A549 (cell line): ENCODE results near the gene PCDH9.

Experiments used
- RAD21 ChIP-seq, 2 experiments: fragments of >200 bp in 1 of 2; sonication (Bioruptor Twin) in 1 of 2; formaldehyde crosslinking in 1 of 2; IDR thresholded peaks in 1 of 2; conservative IDR thresholded peaks in 1 of 2; 2 replicates in 1 of 2; 3 replicates in 1 of 2; pipeline ENCODE4 v1.6.1; 2012 to 2018; ENCODE audit warnings: inconsistent platforms in 1 of 2
- ZFP36 ChIP-seq: fragments of 450-650 bp; IDR thresholded peaks from 2 replicates; pipeline ENCODE4 v1.6.1; 2014; ENCODE audit warnings: borderline replicate concordance; ENCODE audit not compliant: partially characterized antibody
- TF ChIP-seq, protein P1 (sequence below): fragments of >200 bp; sonication (Bioruptor Twin); formaldehyde crosslinking; IDR thresholded peaks from 3 replicates; pipeline ENCODE4 v1.5.1; 2016

DNA sequence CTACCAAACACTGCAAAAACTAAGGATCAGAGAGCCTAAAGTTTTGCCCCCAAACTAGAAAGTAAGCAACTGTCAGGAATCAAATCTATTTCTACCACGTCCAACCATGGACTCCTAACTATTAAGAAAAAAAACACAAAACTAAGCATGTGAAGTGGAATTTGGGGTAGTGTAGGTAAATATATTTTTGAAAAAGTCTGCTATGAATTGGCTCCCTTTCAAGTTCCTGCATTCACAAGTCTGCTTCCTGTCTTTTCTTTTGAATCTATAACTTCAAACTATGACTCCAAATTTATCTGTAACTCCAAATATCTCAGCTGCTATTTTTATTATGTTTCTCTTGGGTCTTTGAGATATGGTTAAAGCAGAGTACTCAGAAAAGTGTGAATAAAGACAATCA, 47.0 kb downstream of the PCDH9 start:
- TF ChIP-seq, protein P1, sequence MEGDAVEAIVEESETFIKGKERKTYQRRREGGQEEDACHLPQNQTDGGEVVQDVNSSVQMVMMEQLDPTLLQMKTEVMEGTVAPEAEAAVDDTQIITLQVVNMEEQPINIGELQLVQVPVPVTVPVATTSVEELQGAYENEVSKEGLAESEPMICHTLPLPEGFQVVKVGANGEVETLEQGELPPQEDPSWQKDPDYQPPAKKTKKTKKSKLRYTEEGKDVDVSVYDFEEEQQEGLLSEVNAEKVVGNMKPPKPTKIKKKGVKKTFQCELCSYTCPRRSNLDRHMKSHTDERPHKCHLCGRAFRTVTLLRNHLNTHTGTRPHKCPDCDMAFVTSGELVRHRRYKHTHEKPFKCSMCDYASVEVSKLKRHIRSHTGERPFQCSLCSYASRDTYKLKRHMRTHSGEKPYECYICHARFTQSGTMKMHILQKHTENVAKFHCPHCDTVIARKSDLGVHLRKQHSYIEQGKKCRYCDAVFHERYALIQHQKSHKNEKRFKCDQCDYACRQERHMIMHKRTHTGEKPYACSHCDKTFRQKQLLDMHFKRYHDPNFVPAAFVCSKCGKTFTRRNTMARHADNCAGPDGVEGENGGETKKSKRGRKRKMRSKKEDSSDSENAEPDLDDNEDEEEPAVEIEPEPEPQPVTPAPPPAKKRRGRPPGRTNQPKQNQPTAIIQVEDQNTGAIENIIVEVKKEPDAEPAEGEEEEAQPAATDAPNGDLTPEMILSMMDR = no peak
- TF ChIP-seq ZFP36 = no peak
- TF ChIP-seq RAD21 (conservative IDR thresholded peaks at IDR 0.05 in 1 of 2, IDR thresholded peaks at IDR 0.05 in 1 of 2) = no peak
